KMS-11 (cell line): ENCODE measurements around the gene RBCK1.

Experiments used
- H2AFZ ChIP-seq: fragments of 200-600 bp; sonication (generic); 2 replicates; pipeline ENCODE4 v1.6.1; 2016; ENCODE audit warnings: antibody characterized with exemption, mixed run types, low read depth
- H3K27ac ChIP-seq: fragments of 200-600 bp; sonication (generic); 2 replicates; pipeline ENCODE4 v1.6.1; 2016; ENCODE audit warnings: mild to moderate bottlenecking, mixed run types
- H3K27me3 ChIP-seq: fragments of 200-600 bp; sonication (generic); 2 replicates; pipeline ENCODE4 v1.6.1; 2017; ENCODE audit warnings: mild to moderate bottlenecking, low read depth, mixed run types, moderate library complexity; ENCODE audit not compliant: insufficient read depth
- H3K36me3 ChIP-seq: fragments of 200-600 bp; sonication (generic); 2 replicates; pipeline ENCODE4 v1.6.1; 2017; ENCODE audit warnings: mild to moderate bottlenecking, mixed run types; ENCODE audit not compliant: insufficient read depth
- H3K4me1 ChIP-seq: fragments of 200-600 bp; sonication (generic); 2 replicates; pipeline ENCODE4 v1.6.1; 2016; ENCODE audit warnings: mild to moderate bottlenecking, low read depth, mixed run types; ENCODE audit not compliant: poor library complexity, severe bottlenecking
- H3K4me2 ChIP-seq: fragments of 200-600 bp; sonication (generic); 2 replicates; pipeline ENCODE4 v1.7.0; 2016; ENCODE audit warnings: mild to moderate bottlenecking, mixed run types
- H3K4me3 ChIP-seq: fragments of 200-600 bp; sonication (generic); IDR thresholded peaks from 2 replicates; pipeline ENCODE4 v1.6.1; 2017; ENCODE audit warnings: low read depth, low read length, mixed read lengths; ENCODE audit not compliant: insufficient read depth
- H3K79me2 ChIP-seq: fragments of 200-600 bp; sonication (generic); 2 replicates; pipeline ENCODE4 v1.6.1; 2016; ENCODE audit warnings: low read depth, mixed run types; ENCODE audit not compliant: insufficient read depth
- H3K9ac ChIP-seq: fragments of 200-600 bp; sonication (generic); 2 replicates; pipeline ENCODE4 v1.6.1; 2016; ENCODE audit warnings: mild to moderate bottlenecking, mixed run types
- H4K20me1 ChIP-seq: fragments of 200-600 bp; sonication (generic); 2 replicates; pipeline ENCODE4 v1.6.1; 2016; ENCODE audit warnings: mild to moderate bottlenecking, mixed run types; ENCODE audit not compliant: insufficient read depth
- TF ChIP-seq, protein P1 (sequence below): fragments of 200-600 bp; sonication (generic); conservative IDR thresholded peaks from 2 replicates; pipeline ENCODE4 v1.6.1; 2017; ENCODE audit warnings: low read depth, mild to moderate bottlenecking, antibody characterized with exemption, low read length, moderate library complexity, mixed read lengths

The RBCK1 gene

DNA sequence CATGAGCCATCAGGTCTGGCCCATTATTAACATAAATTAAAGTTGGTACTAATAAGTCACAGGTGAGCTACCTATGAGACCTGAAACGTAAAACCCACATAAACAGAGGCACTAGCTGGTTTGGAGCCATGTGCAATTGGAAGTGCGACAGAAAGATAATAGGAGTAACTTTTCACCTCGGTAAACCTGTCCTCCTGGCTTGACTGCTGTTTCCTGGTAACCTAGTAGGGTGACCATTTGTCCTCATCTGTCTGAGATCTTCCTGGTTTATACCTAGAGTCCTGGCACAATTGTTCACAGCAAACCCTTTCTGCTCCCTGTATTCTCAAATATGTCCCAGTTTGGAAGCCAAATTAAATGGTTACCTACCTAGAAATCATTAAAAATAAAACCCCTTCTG lies 46.9 kb downstream of the RBCK1 start:
- TF ChIP-seq, protein P1, sequence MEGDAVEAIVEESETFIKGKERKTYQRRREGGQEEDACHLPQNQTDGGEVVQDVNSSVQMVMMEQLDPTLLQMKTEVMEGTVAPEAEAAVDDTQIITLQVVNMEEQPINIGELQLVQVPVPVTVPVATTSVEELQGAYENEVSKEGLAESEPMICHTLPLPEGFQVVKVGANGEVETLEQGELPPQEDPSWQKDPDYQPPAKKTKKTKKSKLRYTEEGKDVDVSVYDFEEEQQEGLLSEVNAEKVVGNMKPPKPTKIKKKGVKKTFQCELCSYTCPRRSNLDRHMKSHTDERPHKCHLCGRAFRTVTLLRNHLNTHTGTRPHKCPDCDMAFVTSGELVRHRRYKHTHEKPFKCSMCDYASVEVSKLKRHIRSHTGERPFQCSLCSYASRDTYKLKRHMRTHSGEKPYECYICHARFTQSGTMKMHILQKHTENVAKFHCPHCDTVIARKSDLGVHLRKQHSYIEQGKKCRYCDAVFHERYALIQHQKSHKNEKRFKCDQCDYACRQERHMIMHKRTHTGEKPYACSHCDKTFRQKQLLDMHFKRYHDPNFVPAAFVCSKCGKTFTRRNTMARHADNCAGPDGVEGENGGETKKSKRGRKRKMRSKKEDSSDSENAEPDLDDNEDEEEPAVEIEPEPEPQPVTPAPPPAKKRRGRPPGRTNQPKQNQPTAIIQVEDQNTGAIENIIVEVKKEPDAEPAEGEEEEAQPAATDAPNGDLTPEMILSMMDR: no peak
- H3K4me2 ChIP-seq: no peak overlapping the region
- H3K27ac ChIP-seq: no peak overlapping the region
- no peaks in the 10 kb centered on the region for H3K36me3 ChIP-seq
- H3K9ac ChIP-seq: no peak overlapping the region
- peaks cover 5% of the 10 kb centered on the region for H3K4me1 ChIP-seq
- H3K79me2 ChIP-seq: peaks cover 59% of the 10 kb centered on the region
- no peak overlapping the region for H3K4me3 ChIP-seq
- H3K27me3 ChIP-seq: no peaks in the 10 kb centered on the region
- no peaks in the 10 kb centered on the region for H4K20me1 ChIP-seq
- no peak overlapping the region for H2AFZ ChIP-seq

DNA sequence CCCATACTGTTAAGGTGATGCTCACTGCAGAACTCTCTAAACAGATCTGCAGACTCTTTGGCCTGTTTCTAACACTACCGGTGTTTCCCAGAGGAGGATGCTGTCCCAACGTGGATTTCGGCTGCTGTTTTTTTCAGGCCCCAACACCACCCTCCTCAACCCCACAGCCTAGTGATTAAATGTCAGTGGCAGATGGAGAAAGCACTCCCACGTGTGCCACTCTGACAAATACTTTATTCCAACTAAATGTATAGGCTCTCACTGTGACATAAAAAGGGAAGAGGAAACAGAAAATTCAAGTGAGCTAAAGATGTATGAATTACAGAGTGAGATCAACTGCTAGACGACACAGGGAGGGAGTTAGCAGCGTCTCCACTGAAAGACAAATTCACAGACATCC lies 50.7 kb downstream of the RBCK1 start:
- no peak overlapping the region for H3K4me2 ChIP-seq
- TF ChIP-seq, protein P1: no peak
- H3K79me2 ChIP-seq: peaks cover 63% of the 10 kb centered on the region

DNA sequence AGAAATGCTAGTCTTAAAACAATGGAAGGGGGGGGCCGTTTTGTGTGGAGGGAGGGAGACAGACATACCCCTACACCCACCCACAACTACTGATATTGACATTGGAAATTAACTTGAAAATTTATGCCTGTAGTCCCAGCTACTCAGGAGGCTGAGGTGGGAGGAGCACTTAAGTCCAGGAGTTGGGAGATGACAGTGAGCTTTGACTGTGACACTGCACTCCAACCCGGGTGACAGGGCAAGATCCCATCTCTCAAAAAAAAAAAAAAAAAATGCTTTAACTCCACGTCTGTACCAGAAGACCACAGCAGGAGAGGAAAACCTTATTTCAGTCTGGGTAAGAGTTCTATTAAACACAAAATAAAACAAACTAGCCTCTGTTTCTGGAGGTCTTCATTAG lies 52.1 kb downstream of the RBCK1 start:
- H3K9ac ChIP-seq: no peak overlapping the region
- H4K20me1 ChIP-seq: peaks cover 7% of the 10 kb centered on the region
- peaks cover 58% of the 10 kb centered on the region for H3K79me2 ChIP-seq
- no peaks in the 10 kb centered on the region for H3K36me3 ChIP-seq
- H3K4me1 ChIP-seq: peaks cover 27% of the 10 kb centered on the region
- no peak overlapping the region for H3K4me3 ChIP-seq
- H2AFZ ChIP-seq: no peak overlapping the region
- H3K27me3 ChIP-seq: no peaks in the 10 kb centered on the region
- H3K4me2 ChIP-seq: peak overlapping the region; percentile 92; the same call in 1 of the 2 replicates
- TF ChIP-seq, protein P1: no peak
- no peak overlapping the region for H3K27ac ChIP-seq

More for the DNA sequence above, 50.7 kb downstream of the RBCK1 start:
- Histone ChIP-seq H3K36me3 (no peaks in the 10 kb centered on the region), H3K27me3 (no peaks in the 10 kb centered on the region), H3K4me1 (peaks cover 27% of the 10 kb centered on the region), H3K9ac (no peak overlapping the region), H4K20me1 (peaks cover 7% of the 10 kb centered on the region), H3K4me3 (no peak overlapping the region), H2AFZ (no peak overlapping the region), H3K27ac (no peak overlapping the region)

DNA sequence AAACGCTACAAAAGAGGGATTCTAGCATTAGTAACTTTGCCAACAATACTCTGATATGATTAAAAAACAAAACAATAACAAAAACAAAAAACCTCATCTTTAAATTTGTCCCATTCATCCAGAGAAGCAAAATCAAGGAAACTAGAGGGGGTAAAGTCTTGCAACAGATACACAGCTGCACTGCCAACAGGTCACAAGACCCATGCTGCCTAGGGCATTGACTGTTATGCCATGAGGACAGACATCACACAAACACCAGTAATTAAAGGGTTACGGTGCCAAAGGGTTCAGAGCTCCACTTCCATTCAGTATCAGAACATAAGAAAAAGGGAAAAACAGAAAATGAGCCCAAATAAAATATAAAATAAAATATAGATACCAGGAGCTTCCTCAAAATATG lies 52.6 kb downstream of the RBCK1 start:
- Histone ChIP-seq H3K9ac (peak overlapping the region; percentile 61; the same call in 1 of the 2 replicates), H3K4me1 (peaks cover 27% of the 10 kb centered on the region), H3K4me2 (peak overlapping the region; percentile 92), H3K36me3 (no peaks in the 10 kb centered on the region), H4K20me1 (peaks cover 7% of the 10 kb centered on the region), H3K27me3 (no peaks in the 10 kb centered on the region), H3K27ac (no peak overlapping the region; the same call in 1 of the 2 replicates), H3K79me2 (peaks cover 58% of the 10 kb centered on the region), H3K4me3 (no peak overlapping the region), H2AFZ (no peak overlapping the region)
- TF ChIP-seq, protein P1: no peak
